Stomach (tissue), 9 donors: ENCODE measurements around the gene ZNF670. TPM values are rescaled to one million over a fixed set of nuclear protein-coding genes. Genes with fewer than 3 reads are reported as not detected.
"Not testable (repeated sequence)": the region's sequence is repeated elsewhere in the genome, so short reads cannot be mapped to it uniquely, and the experiment has no call there.

ENCODE experiments used
- DNase-seq, 2 donors: peaks; one replicate each; pipeline versions ENCODE4 v3.0.0 to v3.0.0-alpha.2; 2013 to 2019
- H3K27ac ChIP-seq, 5 donors: fragments of 200-600 bp in 4 of 5; sonication (generic) in 4 of 5; one replicate each; pipeline ENCODE4 v1.5.1; 2013 to 2019; ENCODE audit warnings: mild to moderate bottlenecking in 1 of 5, moderate library complexity in 1 of 5
- H3K27me3 ChIP-seq, 3 donors: fragments of 200-600 bp; sonication (generic); one replicate each; pipeline ENCODE4 v1.5.1; 2017 to 2019; ENCODE audit warnings: mixed run types in 1 of 3
- H3K36me3 ChIP-seq, 4 donors: fragments of 200-600 bp; sonication (generic); 1 replicate in 3 of 4; 2 replicates in 1 of 4; pipeline ENCODE4 v1.5.1; 2016 to 2019
- H3K4me1 ChIP-seq, 4 donors: fragments of 200-600 bp; sonication (generic); one replicate each; pipeline ENCODE4 v1.5.1; 2016 to 2019
- H3K4me3 ChIP-seq, 4 donors: fragments of 200-600 bp; sonication (generic) in 3 of 4; one replicate each; pipeline ENCODE4 v1.5.1; 2016 to 2019; ENCODE audit warnings: mild to moderate bottlenecking in 1 of 4
- H3K9me3 ChIP-seq, 4 donors: fragments of 200-600 bp; sonication (generic); one replicate each; pipeline ENCODE4 v1.5.1; 2016 to 2019
- CTCF ChIP-seq, 7 experiments: fragments of 450-650 bp in 4 of 7; fragments of 200-600 bp in 3 of 7; sonication (generic) in 3 of 7; IDR thresholded peaks; one replicate each; pipeline ENCODE4 v1.5.1; 2016 to 2019; ENCODE audit warnings: antibody characterized with exemption in 7 of 7, control low read depth in 2 of 7, mild to moderate bottlenecking in 1 of 7
- EP300 ChIP-seq: sonication (generic); formaldehyde crosslinking; IDR thresholded peaks from one replicate; pipeline ENCODE4 v1.6.1; 2017; ENCODE audit warnings: antibody characterized with exemption
- POLR2A ChIP-seq, 4 donors: fragments of 450-650 bp; IDR thresholded peaks; one replicate each; pipeline ENCODE4 v1.6.1; 2016; ENCODE audit warnings: antibody characterized with exemption in 4 of 4, control low read depth in 2 of 4, mild to moderate bottlenecking in 1 of 4, moderate library complexity in 1 of 4
- POLR2AphosphoS5 ChIP-seq, 3 donors: sonication (generic); formaldehyde crosslinking; IDR thresholded peaks; one replicate each; pipeline ENCODE4 v1.6.1; 2016; ENCODE audit warnings: antibody characterized with exemption in 3 of 3
- WGBS, 5 donors: extraction: QIAGEN DNeasy Blood & Tissue Kit in 3 of 5; methylation state at CpG; one replicate each; pipeline versions ENCODE4 v1.1.5 to v1.1.7; 2013 to 2018; 5-methylcytosine and 5-hydroxymethylcytosine counted together
- intact Hi-C: fragments of 100-400 bp; cut with DNase I; formaldehyde crosslinking; loops from one replicate; pipeline ENCODE4 v1.15.1; 2023; ENCODE audit warnings: low total_unique reads
- polyA plus RNA-seq, 3 donors: library from polyadenylated mRNA; stranded (reverse); fragments of 200-250 nt; gene quantifications; one replicate each; pipeline ENCODE4 v1.2.3, GENCODE V29; 2013
- total RNA-seq, 5 donors: library from RNA; depleted of rRNA; stranded (reverse); fragments of >200 nt; gene quantifications; one replicate each; pipeline versions ENCODE4 v1.1.0 to v1.2.3, GENCODE V29; 2014 to 2016
- donor health status: healthy with polysubstance abuse.
- donor health status: Bipolar disorder and iron deficiency.
- donor health status: healthy.

The ZNF670 gene
- total and polyA plus RNA-seq, 8 donors, result 1.6 to 10.6 (median 4.0) TPM; not detected in 2

- intact Hi-C loops, result no loop called here
- Histone ChIP-seq H3K27ac (no peak overlapping the region), H3K9me3 (peaks cover 17 to 93% (median 59%) of the 10 kb centered on the region in 4 donors), H3K36me3 (peaks cover 0 to 10% (median 0%) of the 10 kb centered on the region in 4 donors), H3K27me3 (no peaks in the 10 kb centered on the region), H3K4me1 (no peaks in the 10 kb centered on the region), H3K4me3 (no peak overlapping the region)
- no peak for DNase-seq
- no peak for TF ChIP-seq CTCF (IDR thresholded peaks at IDR 0.05)
- no peak for TF ChIP-seq POLR2A (IDR thresholded peaks at IDR 0.05)
- TF ChIP-seq POLR2AphosphoS5 (IDR thresholded peaks at IDR 0.05), result no peak
- TF ChIP-seq EP300, result no peak
- 94 to 97% (median 95%) methylated on average over 2 of the region's 2 CpGs for WGBS, 5 donors
Measured at GRCh38 chr1:247047702-247048101, 30.9 kb downstream of the ZNF670 start.

- no peak for DNase-seq
- intact Hi-C loops, result no loop called here
- Histone ChIP-seq H3K27ac (no peak overlapping the region), H3K36me3 (peaks cover 0 to 10% (median 0%) of the 10 kb centered on the region in 4 donors), H3K4me3 (no peak overlapping the region), H3K4me1 (no peaks in the 10 kb centered on the region), H3K9me3 (peaks cover 17 to 93% (median 60%) of the 10 kb centered on the region in 4 donors), H3K27me3 (no peaks in the 10 kb centered on the region)
- WGBS, 5 donors, result 87 to 98% (median 93%) methylated on average over 2 of the region's 2 CpGs
- TF ChIP-seq POLR2A (IDR thresholded peaks at IDR 0.05) (no peak), POLR2AphosphoS5 (IDR thresholded peaks at IDR 0.05) (no peak)
Measured at GRCh38 chr1:247047260-247047659, 31.4 kb downstream of the ZNF670 start.

GRCh38 chr1:247043406-247043805 is 35.2 kb downstream of the ZNF670 start:
- Histone ChIP-seq H3K9me3 (peaks cover 19 to 91% (median 71%) of the 10 kb centered on the region in 4 donors), H3K27ac (no peak overlapping the region), H3K4me3 (no peak overlapping the region), H3K36me3 (peaks cover 3 to 30% (median 11%) of the 10 kb centered on the region in 4 donors), H3K27me3 (no peaks in the 10 kb centered on the region), H3K4me1 (no peaks in the 10 kb centered on the region)
- no peak for DNase-seq
- TF ChIP-seq POLR2AphosphoS5 (IDR thresholded peaks at IDR 0.05) (no peak), EP300 (no peak), POLR2A (IDR thresholded peaks at IDR 0.05) (no peak), CTCF (IDR thresholded peaks at IDR 0.05) (no peak)
- intact Hi-C loops, result no loop called here
- WGBS, 5 donors, result 86 to 94% (median 93%) methylated on average over 5 of the region's 5 CpGs

GRCh38 chr1:247037511-247038320 is 40.9 kb downstream of the ZNF670 start:
- no peak for DNase-seq
- intact Hi-C loops, result no loop called here
- 95 to 97% (median 97%) methylated on average over 6 of the region's 6 CpGs for WGBS, 5 donors
- TF ChIP-seq CTCF (IDR thresholded peaks at IDR 0.05), result no peak
- no peak for TF ChIP-seq POLR2A (IDR thresholded peaks at IDR 0.05)
- no peak for TF ChIP-seq EP300
- no peak for TF ChIP-seq POLR2AphosphoS5 (IDR thresholded peaks at IDR 0.05)
- H3K9me3 ChIP-seq, result peaks cover 25 to 98% (median 82%) of the 10 kb centered on the region in 4 donors
- no peaks in the 10 kb centered on the region for H3K27me3 ChIP-seq
- H3K36me3 ChIP-seq, result peaks cover 23 to 72% (median 55%) of the 10 kb centered on the region in 4 donors
- H3K4me3 ChIP-seq, result no peak overlapping the region
- H3K27ac ChIP-seq, result no peak overlapping the region
- H3K4me1 ChIP-seq, result no peaks in the 10 kb centered on the region

GRCh38 chr1:247032306-247032705 is 46.3 kb downstream of the ZNF670 start:
- H3K27ac ChIP-seq, H3K27me3 ChIP-seq, intact Hi-C loops, H3K4me1 ChIP-seq, DNase-seq, H3K4me3 ChIP-seq: not testable (repeated sequence)
- WGBS, 5 donors, result 92 to 97% (median 97%) methylated on average over 4 to 23 of the region's 30 CpGs
- H3K36me3 ChIP-seq, result peaks cover 9 to 41% (median 33%) of the 10 kb centered on the region in 4 donors
- H3K9me3 ChIP-seq, result peaks cover 8 to 100% (median 81%) of the 10 kb centered on the region in 4 donors

Other genes starting within 250 kb of the ZNF670 start
- gene AHCTF1, start 146.9 kb downstream of the ZNF670 start, total RNA-seq, result 10 to 100 TPM; 22.3 to 49.0 (median 35.0) TPM
- 1 to 10 TPM; 5.9 to 6.4 (median 6.0) TPM for gene AHCTF1, start 146.9 kb downstream of the ZNF670 start, polyA plus RNA-seq
- gene ZNF695, start 70.8 kb downstream of the ZNF670 start, total RNA-seq, result under 1 TPM in 1 of 5 donors, not detected in 4; 0.92 TPM
- under 1 TPM in 2 of 3 donors, not detected in 1; 0.44 to 0.63 TPM for gene ZNF695, start 70.8 kb downstream of the ZNF670 start, polyA plus RNA-seq
- gene ZNF669, start 25.5 kb upstream of the ZNF670 start, total RNA-seq, result 10 to 100 TPM in 1 of 5 donors, 1 to 10 TPM in 3, under 1 TPM in 1; 0.58 to 21.7 (median 5.2) TPM
- gene ZNF669, start 25.5 kb upstream of the ZNF670 start, polyA plus RNA-seq, result 1 to 10 TPM; 3.1 to 4.3 (median 3.2) TPM
- 100 to 1,000 TPM in 2 of 5 donors, 10 to 100 TPM in 3; 11.9 to 136 (median 28.1) TPM for gene ZNF124, start 93.2 kb upstream of the ZNF670 start, total RNA-seq
- 1 to 10 TPM; 1.1 to 2.9 (median 2.4) TPM for gene ZNF124, start 93.2 kb upstream of the ZNF670 start, polyA plus RNA-seq
- gene VN1R5, start 177.3 kb upstream of the ZNF670 start, total RNA-seq, result not detected
- gene VN1R5, start 177.3 kb upstream of the ZNF670 start, polyA plus RNA-seq, result not detected